PC-3 (cell line): Measurements from ENCODE around the gene WDR93. TPM values are rescaled to one million over a fixed set of nuclear protein-coding genes. Genes with fewer than 3 reads are reported as not detected.
A peak's percentile ranks its signal among the peaks of the same experiment; 100 is the strongest.

Source experiments
- ATAC-seq: fragments of 200-7000 bp; cut with Tn5 transposase; 2 replicates; pipeline ENCODE4 v1.9.1; 2020; ENCODE audit warnings: mild to moderate bottlenecking, moderate library complexity
- BruUV-seq: library from RNA; stranded (reverse); fragments of 400-500 nt; replicated peaks from 2 replicates; lab custom pipeline; 2021; lab: Mats Ljungman, UMichigan
- CTCF ChIA-PET: fragments of 300-600 bp; sonication (Branson Sonifier 250); formaldehyde crosslinking; loops from one replicate; lab custom pipeline; 2022; ENCODE audit warnings: antibody characterized with exemption; lab: Charles Lee
- POLR2A ChIA-PET: fragments of 300-600 bp; sonication (Branson Sonifier 250); formaldehyde crosslinking; loops from one replicate; lab custom pipeline; 2022; ENCODE audit warnings: antibody characterized with exemption; ENCODE audit not compliant: unreplicated experiment; lab: Charles Lee
- DNase-seq: peaks from one replicate; pipeline ENCODE4 v3.0.0-alpha.2; 2015
- H2AFZ ChIP-seq: fragments of 300-600 bp; sonication (generic); 2 replicates; pipeline ENCODE4 v1.6.0; 2016; ENCODE audit warnings: antibody characterized with exemption, low read length
- H3F3A ChIP-seq: fragments of 300-600 bp; sonication (generic); one replicate; pipeline ENCODE4 v1.6.0; 2017; ENCODE audit warnings: antibody characterized with exemption, low read length, control low read depth, mild to moderate bottlenecking; ENCODE audit not compliant: unreplicated experiment
- H3K27ac ChIP-seq: fragments of 300-600 bp; sonication (generic); 2 replicates; pipeline ENCODE4 v1.5.1; 2016; ENCODE audit warnings: mild to moderate bottlenecking, low read length
- H3K27me3 ChIP-seq: fragments of 300-600 bp; sonication (generic); 2 replicates; pipeline ENCODE4 v1.6.1; 2016; ENCODE audit warnings: low read length, mixed read lengths
- H3K36me3 ChIP-seq: fragments of 300-600 bp; sonication (generic); 2 replicates; pipeline ENCODE4 v1.6.1; 2016; ENCODE audit warnings: low read depth, mixed run types, low read length, mixed read lengths
- H3K4me1 ChIP-seq: fragments of 300-600 bp; sonication (generic); 2 replicates; pipeline ENCODE4 v1.5.1; 2016; ENCODE audit warnings: low read length; ENCODE audit not compliant: insufficient read depth
- H3K4me2 ChIP-seq: fragments of 300-600 bp; sonication (generic); 2 replicates; pipeline ENCODE4 v1.6.0; 2016; ENCODE audit warnings: low read length
- H3K4me3 ChIP-seq: fragments of 300-600 bp; sonication (generic); 2 replicates; pipeline ENCODE4 v1.5.1; 2016; ENCODE audit warnings: mild to moderate bottlenecking, low read length, mixed read lengths
- H3K79me2 ChIP-seq: fragments of 300-600 bp; sonication (generic); 2 replicates; pipeline ENCODE4 v1.6.1; 2017; ENCODE audit warnings: low read length, mixed read lengths
- H3K9ac ChIP-seq: fragments of 300-600 bp; sonication (generic); 2 replicates; pipeline ENCODE4 v1.6.0; 2016; ENCODE audit warnings: mild to moderate bottlenecking, low read length
- H3K9me2 ChIP-seq: fragments of 300-600 bp; sonication (generic); replicated peaks from 2 replicates; pipeline ENCODE4 v1.6.1; 2016; ENCODE audit warnings: mixed run types, low read length, mixed read lengths
- H3K9me3 ChIP-seq: fragments of 300-600 bp; sonication (generic); 2 replicates; pipeline ENCODE4 v1.6.1; 2016; ENCODE audit warnings: low read length, mixed read lengths
- H4K20me1 ChIP-seq: fragments of 300-600 bp; sonication (generic); 2 replicates; pipeline ENCODE4 v1.6.1; 2016; ENCODE audit warnings: low read length, mixed read lengths
- EZH2 ChIP-seq: fragments of 300-600 bp; sonication (generic); IDR thresholded peaks from one replicate; pipeline ENCODE4 v1.6.1; 2017; ENCODE audit warnings: antibody characterized with exemption, mild to moderate bottlenecking, low read length; ENCODE audit not compliant: unreplicated experiment
- EZH2phosphoT487 ChIP-seq: fragments of 300-600 bp; sonication (generic); IDR thresholded peaks from 2 replicates; pipeline ENCODE4 v1.6.1; 2018; ENCODE audit warnings: mild to moderate bottlenecking, antibody characterized with exemption, low read length, borderline replicate concordance
- intact Hi-C: fragments of 100-400 bp; cut with micrococcal nuclease; formaldehyde crosslinking; loops from 2 replicates; pipeline ENCODE4 v1.9.0; 2023
- total RNA-seq: library from RNA; depleted of rRNA; stranded (reverse); fragments of >200 nt; gene quantifications from 2 replicates; pipeline ENCODE4 v1.2.3, GENCODE V29; 2014
- TF ChIP-seq, protein P1 (sequence below): fragments of 300-600 bp; sonication (generic); conservative IDR thresholded peaks from 2 replicates; pipeline ENCODE4 v1.5.1; 2017; ENCODE audit warnings: antibody characterized with exemption, low read depth, mild to moderate bottlenecking, low read length

Gene WDR93
- total RNA-seq, 1 experiment from 2014 or later = 0.22 TPM

DNA sequence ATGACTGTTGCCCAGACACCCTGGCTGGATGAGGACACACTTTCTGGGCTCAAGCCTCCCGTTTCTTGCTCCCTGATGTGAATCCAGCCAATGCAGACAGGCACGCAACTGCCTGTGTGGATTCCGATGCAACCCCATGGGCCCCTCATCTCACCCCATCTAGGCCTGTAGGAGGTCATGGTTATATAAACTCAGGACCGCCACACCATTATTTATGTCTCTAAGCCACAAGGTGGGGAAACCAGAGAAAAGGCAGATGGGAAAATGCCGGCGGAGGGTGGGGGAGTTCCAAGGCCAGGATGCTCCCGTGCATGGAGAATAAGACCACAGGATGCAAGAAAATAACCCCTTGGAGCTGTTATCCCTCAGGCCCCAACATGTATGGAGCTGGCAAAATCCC is 58.4 kb downstream of the WDR93 start:
- Histone ChIP-seq H3K4me2 (peak overlapping the region; percentile 98), H3K27ac (peak overlapping the region; percentile 83), H3F3A (no peaks in the 10 kb centered on the region), H3K36me3 (0 out of 2 replicates have a peak, but pooled peaks cover 3% of the 10 kb centered on the region), H3K9ac (peak overlapping the region; percentile 89), H3K9me3 (no peaks in the 10 kb centered on the region), H2AFZ (no peak overlapping the region), H4K20me1 (no peaks in the 10 kb centered on the region), H3K27me3 (no peaks in the 10 kb centered on the region), H3K9me2 (no peaks in the 10 kb centered on the region), H3K79me2 (peaks cover 38% of the 10 kb centered on the region), H3K4me3 (peak overlapping the region; percentile 89), H3K4me1 (peaks cover 49% of the 10 kb centered on the region)
- ChIA-PET CTCF (no interaction called here), POLR2A (no interaction called here)
- intact Hi-C loops = no loop called here
- BruUV-seq = no TSS peak
- no peak for DNase-seq
- ATAC-seq = no peak
- TF ChIP-seq EZH2phosphoT487 = no peak
- TF ChIP-seq, protein P1, sequence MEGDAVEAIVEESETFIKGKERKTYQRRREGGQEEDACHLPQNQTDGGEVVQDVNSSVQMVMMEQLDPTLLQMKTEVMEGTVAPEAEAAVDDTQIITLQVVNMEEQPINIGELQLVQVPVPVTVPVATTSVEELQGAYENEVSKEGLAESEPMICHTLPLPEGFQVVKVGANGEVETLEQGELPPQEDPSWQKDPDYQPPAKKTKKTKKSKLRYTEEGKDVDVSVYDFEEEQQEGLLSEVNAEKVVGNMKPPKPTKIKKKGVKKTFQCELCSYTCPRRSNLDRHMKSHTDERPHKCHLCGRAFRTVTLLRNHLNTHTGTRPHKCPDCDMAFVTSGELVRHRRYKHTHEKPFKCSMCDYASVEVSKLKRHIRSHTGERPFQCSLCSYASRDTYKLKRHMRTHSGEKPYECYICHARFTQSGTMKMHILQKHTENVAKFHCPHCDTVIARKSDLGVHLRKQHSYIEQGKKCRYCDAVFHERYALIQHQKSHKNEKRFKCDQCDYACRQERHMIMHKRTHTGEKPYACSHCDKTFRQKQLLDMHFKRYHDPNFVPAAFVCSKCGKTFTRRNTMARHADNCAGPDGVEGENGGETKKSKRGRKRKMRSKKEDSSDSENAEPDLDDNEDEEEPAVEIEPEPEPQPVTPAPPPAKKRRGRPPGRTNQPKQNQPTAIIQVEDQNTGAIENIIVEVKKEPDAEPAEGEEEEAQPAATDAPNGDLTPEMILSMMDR = no peak
- TF ChIP-seq EZH2 = no peak

DNA sequence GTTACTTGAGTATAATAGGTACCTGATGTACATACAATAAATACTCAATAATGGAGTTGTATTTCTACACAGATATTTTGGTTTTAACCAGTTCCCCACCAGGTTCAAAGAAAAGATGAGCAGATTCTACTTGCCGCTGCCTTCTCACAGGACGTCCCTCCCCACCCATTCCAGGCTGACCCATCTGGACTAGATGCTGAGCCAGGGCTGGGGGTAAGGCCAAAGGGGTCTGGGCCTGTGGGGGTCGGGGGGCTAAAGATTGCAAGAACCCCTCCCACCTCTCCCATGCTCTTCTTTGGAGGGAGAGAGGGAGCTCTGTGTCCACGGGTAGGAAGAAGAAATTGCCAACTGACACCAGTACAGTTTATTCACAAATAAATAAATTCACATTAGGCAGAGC is 58.9 kb downstream of the WDR93 start:
- H3K9ac ChIP-seq = peak overlapping the region; percentile 89
- H3K27me3 ChIP-seq = no peaks in the 10 kb centered on the region
- intact Hi-C loops = no loop called here
- CTCF ChIA-PET = interaction anchor here (0.5 kb wide), 1 partner anchor 141 kb away, joined by 3 read pairs; no protein-coding TSS in a partner anchor
- no peak for DNase-seq
- peak overlapping the region; percentile 83 for H3K27ac ChIP-seq
- POLR2A ChIA-PET = no interaction called here
- H3K79me2 ChIP-seq = peaks cover 38% of the 10 kb centered on the region
- ATAC-seq = no peak
- TF ChIP-seq, protein P1 = no peak
- TF ChIP-seq EZH2 = no peak
- TF ChIP-seq EZH2phosphoT487 = no peak
- 0 out of 2 replicates have a peak, but pooled peaks cover 3% of the 10 kb centered on the region for H3K36me3 ChIP-seq
- no TSS peak for BruUV-seq
- H3F3A ChIP-seq = no peaks in the 10 kb centered on the region
- peak overlapping the region; percentile 98 for H3K4me2 ChIP-seq
- peaks cover 52% of the 10 kb centered on the region for H3K4me1 ChIP-seq
- H3K9me3 ChIP-seq = no peaks in the 10 kb centered on the region
- no peaks in the 10 kb centered on the region for H4K20me1 ChIP-seq
- no peaks in the 10 kb centered on the region for H3K9me2 ChIP-seq
- peak overlapping the region; percentile 89 for H3K4me3 ChIP-seq
- H2AFZ ChIP-seq = peak overlapping the region; percentile 51

DNA sequence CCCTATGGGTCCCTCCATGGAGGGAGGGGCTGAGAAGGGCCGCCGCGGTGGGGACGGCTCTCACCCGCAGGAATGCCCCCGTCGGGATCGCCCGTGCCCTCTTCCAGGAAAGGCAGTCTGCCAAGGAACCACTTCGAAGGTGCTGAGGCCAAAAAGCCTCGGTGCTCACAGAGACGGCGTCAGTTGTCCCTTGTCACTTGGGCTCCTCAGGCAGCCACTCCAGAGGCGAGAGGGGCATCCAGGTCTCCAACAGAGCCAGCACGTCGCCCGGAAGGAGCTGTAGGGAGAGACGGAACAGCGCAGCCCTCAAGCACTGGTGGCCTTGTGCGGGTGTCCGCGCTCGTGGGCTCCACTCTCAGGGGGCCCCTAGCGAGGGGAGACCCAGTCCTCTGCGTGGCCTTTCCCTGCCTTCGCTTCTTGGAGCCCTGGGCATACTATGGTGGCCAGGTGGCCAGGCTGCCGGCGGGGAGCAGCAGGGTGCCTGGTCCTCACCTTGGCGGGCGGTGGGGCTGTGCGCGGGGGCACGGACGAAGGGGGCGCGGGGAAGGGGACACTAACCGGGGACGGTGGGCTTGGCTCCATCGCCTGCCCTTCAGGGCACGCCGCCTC is 59.4 kb downstream of the WDR93 start:
- peak overlapping the region; percentile 89 for H3K9ac ChIP-seq
- TSS peak; percentile 40 for BruUV-seq

More for the DNA sequence above, 59.4 kb downstream of the WDR93 start:
- Histone ChIP-seq H3K9me2 (no peaks in the 10 kb centered on the region), H3K27me3 (no peaks in the 10 kb centered on the region), H3K36me3 (0 out of 2 replicates have a peak, but pooled peaks cover 3% of the 10 kb centered on the region), H3K4me3 (peak overlapping the region; percentile 89), H3K9me3 (no peaks in the 10 kb centered on the region), H4K20me1 (no peaks in the 10 kb centered on the region), H3K4me2 (peak overlapping the region; percentile 98), H3K27ac (peak overlapping the region; percentile 83), H3K79me2 (peaks cover 38% of the 10 kb centered on the region), H2AFZ (peak overlapping the region; percentile 51), H3K4me1 (peaks cover 57% of the 10 kb centered on the region), H3F3A (no peaks in the 10 kb centered on the region)
- TF ChIP-seq EZH2 (no peak), EZH2phosphoT487 (no peak)
- TF ChIP-seq, protein P1 = no peak
- intact Hi-C loops = no loop called here
- POLR2A ChIA-PET = no interaction called here
- ATAC-seq = peak; percentile 14
- peak; percentile 27 for DNase-seq
- CTCF ChIA-PET = interaction anchor here (0.5 to 0.9 kb wide), 2 partner anchors 140 to 144 kb away, joined by 3 read pairs; partner anchors contain the start of gene AP3S2
